Measurements from ENCODE around the gene GDPD5. TPM values are rescaled to one million over a fixed set of nuclear protein-coding genes. Genes with fewer than 3 reads are reported as not detected.
A peak's percentile ranks its signal among the peaks of the same experiment; 100 is the strongest.

The GDPD5 gene
- total RNA-seq, 1 donor from 2014 or later, result 18.3 TPM

DNA sequence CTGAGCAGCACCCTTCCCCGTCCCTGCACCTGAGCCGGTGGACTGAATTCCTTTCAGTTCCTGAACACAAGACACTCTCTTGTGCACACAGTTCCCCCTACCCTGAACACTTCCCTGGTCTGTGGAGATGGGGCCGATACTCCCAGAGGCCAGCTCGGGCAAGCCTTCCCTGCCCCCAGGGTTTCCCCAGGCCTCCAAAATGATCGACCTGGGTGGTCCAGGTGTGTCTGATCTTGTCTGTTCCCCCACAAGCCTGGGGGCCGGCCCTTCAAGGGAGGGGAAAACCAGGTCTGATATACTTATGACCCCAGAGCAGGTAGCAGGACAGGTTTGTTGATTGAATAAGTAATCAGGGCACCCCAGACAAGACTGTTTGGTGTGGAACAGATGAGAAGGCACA is 52.1 kb downstream of the GDPD5 start:
- no peak for DNase-seq (ENCODE audit: low read depth)

GRCh38 chr11:75472081-75472732 is 53.5 kb downstream of the GDPD5 start:
- DNase-seq (ENCODE audit: low read depth), result peak; percentile 44

DNA sequence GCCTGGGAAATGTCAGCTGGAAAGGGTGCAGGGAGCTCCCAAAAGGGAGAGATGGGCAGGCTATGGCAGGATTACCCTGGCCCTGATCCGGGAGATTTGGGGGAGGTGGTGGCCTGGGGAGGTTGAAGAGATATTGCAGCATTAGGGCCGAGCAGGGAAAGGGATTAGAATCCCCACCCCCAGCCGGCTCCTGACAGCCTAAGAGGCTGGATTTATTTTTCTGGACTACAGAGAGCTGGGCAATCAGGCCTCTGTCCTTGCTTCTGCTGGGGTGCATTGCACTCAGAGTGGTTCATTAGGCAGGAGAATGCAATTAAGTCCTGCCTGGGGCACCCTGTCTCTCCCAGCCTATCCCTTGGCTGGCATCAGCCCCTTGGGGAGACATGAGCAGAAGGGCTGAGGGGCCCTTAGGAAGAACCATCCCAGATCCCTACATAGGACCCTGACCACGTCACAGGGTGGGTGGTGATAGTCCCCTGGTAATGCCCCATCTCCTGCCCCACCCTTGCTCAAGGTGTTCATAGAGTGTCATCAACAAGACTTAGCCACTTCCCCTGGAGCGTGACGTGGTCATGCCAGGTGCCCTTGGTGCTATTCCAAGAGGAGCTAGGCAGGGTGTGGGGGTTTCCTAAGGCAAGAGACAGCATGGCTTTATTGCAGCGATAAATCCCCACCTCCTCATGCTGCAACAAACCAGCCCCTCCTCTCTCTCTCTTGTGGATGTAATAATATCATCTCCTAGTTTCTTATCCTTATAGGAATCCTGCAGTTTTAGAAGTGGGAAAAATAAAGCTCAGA is 54.4 kb downstream of the GDPD5 start:
- no peak for DNase-seq (ENCODE audit: low read depth)

DNA sequence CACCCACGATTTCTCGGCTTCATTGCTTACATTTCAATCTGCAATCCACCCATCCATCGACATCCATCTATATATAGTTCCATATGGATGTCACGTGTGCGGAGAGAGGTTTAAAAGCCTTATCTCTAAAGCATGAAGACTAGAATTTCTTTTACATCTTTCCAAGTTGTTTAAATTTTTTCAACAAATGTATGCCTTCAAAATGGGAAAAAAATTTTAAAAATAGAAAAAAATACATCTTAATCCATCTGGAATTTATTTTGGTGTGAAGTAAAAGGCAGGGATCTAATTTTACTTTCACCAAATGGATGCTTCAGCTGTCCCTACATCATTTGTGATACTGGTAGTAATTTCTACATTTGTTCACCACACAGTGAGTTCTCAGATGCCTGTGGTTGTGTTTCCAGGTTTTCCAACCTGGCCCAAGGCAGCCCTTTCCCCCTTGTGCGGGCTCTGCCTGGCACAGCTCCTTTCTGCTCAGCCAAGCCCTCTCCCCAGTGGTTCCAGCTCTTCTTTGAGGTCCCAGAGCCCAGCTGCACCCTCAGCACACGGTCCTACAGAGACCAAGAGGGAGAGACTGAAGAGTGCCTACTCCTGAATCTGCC is 55.2 kb downstream of the GDPD5 start:
- peak; percentile 66 for DNase-seq (ENCODE audit: low read depth)

DNA sequence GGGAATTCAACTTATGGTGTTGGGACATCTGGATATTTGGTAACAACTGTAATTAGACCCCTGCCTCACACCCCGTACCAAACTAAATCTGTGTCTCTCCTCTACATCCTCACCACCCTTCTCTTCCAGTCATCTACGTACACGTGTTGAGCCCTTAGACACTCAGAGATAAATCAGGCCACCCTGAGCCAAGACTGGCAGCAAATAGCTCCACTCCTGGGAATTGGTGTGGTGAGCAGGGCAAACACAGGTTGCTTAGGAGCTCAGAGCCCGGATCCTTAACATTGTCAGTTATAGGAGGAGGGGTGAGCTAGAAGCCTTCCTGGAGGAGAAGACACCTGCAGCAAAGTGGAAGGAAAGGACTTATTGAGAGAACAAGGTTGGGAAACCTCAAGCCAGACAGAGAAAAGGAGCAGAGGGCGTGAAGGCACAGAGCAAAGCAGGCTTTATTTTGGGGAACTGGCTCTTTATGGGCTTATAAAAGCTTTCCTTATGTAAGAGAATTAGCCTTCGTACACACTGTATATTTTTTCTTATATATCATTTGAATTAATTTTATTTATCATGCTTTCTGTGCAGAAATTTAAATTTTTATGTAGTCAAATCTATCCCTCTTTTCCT is 55.8 kb downstream of the GDPD5 start:
- no peak for DNase-seq (ENCODE audit: low read depth)

GRCh38 chr11:75468534-75469340 is 57.0 kb downstream of the GDPD5 start:
- DNase-seq (ENCODE audit: low read depth), result no peak

- DNase-seq (ENCODE audit: low read depth), result no peak
Observed at GRCh38 chr11:75467881-75468280, 57.9 kb downstream of the GDPD5 start.

DNA sequence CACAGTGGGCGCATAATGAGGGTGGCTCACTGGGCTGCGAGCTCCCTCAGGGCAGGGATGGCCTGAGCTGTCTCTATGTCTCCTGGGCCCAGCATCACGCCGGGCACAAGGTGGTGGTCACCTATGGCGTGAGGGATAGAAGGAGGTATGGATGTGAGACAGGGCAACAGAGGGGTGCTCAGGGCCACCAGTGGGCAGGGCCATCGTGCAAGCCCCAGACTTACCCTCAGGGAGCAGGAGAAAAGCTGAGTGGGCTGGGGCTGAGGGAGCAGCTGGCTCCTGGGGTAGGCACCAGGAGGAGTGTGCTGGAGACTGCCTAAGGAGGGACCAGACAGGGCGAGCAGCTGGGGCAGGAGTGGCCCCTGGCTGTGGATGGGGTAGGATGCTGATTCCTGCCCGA is 58.4 kb downstream of the GDPD5 start:
- DNase-seq (ENCODE audit: low read depth), result no peak

DNA sequence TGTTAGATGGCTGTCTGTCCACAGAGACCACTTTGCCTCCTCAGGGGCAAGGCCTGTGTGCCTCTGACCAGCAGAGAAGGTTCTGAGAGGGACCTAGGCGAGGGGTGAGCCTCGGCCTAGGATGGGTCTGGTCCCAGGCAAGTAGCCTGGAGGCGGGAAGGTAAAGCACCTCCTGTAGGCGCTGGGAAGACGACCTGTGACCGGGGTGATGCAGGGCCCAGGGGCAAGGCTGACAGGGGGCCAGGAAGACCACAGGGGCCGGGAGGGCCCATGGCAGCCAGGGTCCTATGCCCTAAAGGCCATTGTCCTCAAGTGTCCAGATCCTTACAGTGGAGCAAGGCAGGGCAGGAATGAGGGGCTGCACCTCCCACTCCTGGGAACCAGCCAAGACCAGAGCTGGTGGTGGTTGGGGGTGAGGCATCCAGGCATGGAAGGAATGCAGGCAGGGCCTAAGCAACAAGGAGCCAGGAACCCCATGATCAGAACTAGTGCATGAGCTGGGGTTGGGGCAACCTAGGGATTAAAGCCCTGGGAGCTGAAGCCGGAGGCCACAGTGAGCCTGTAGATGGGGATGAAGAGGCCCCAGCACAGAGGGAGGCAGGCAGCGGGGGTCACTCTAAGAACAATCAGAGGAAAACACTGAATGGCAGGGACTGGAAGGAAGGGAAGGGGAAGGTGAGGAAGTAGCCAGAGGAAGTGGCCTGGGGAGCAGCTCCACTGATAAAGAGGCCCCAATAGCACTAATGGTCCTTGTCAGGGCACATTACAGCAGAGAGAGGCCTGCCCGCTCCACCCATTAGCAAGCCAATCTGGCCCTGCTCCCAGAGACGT is 59.8 kb downstream of the GDPD5 start:
- peak; percentile 62 for DNase-seq (ENCODE audit: low read depth)

GRCh38 chr11:75463106-75463774 is 62.5 kb downstream of the GDPD5 start:
- DNase-seq (ENCODE audit: low read depth), result no peak

DNA sequence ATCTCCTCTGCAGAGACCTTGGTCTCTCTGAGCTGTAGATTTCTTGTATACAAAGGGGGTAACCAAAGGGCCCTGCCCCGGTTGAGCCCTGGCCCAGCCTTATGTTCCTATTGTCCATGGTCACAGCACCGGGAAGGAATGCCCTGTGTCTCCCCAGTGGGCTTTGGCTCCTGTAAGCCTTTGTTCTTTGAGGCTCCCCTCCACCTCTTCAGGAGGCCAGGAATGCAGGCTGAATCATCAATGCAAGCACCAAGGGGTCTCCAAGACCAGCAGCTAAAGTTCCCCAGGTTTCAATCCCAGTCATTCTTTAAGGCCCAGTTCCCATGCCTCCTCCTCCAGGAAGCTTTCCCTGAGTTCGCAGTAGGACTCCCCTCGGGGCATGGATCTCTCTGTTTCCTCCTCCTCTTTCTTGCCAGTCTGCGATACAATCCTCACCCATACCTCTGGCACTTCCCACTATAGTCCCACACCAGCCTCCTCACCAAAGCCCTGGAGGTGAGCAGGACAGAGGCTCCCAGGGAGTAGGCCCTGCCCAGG is 63.6 kb downstream of the GDPD5 start:
- DNase-seq (ENCODE audit: low read depth), result no peak

- DNase-seq (ENCODE audit: low read depth), result no peak
Observed at GRCh38 chr11:75461151-75461550, 64.6 kb downstream of the GDPD5 start.

- no peak for DNase-seq (ENCODE audit: low read depth)
Observed at GRCh38 chr11:75456596-75457183, 69.1 kb downstream of the GDPD5 start.

DNA sequence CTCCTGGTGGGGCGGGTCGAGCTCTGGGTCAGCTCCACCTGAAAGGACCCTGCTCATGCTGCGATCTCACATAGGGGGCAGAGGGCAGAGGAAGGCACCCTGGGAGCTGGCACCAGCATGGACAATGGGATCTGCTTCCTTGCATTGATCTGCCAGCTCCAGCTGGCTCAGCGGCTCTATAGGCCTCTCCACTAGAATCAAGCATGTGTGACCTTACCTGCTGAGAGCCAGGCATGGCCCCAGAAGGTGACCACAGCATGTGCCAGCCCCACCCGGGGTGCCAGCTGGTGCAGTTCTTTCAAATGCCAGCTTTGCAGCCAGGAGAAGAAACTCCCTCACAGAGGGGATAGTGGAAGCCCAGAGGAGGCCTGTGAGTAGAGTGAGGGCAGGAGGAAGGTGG is 70.8 kb downstream of the GDPD5 start:
- DNase-seq (ENCODE audit: low read depth), result no peak

GRCh38 chr11:75453916-75454655 is 71.7 kb downstream of the GDPD5 start:
- peak; percentile 45 for DNase-seq (ENCODE audit: low read depth)

DNA sequence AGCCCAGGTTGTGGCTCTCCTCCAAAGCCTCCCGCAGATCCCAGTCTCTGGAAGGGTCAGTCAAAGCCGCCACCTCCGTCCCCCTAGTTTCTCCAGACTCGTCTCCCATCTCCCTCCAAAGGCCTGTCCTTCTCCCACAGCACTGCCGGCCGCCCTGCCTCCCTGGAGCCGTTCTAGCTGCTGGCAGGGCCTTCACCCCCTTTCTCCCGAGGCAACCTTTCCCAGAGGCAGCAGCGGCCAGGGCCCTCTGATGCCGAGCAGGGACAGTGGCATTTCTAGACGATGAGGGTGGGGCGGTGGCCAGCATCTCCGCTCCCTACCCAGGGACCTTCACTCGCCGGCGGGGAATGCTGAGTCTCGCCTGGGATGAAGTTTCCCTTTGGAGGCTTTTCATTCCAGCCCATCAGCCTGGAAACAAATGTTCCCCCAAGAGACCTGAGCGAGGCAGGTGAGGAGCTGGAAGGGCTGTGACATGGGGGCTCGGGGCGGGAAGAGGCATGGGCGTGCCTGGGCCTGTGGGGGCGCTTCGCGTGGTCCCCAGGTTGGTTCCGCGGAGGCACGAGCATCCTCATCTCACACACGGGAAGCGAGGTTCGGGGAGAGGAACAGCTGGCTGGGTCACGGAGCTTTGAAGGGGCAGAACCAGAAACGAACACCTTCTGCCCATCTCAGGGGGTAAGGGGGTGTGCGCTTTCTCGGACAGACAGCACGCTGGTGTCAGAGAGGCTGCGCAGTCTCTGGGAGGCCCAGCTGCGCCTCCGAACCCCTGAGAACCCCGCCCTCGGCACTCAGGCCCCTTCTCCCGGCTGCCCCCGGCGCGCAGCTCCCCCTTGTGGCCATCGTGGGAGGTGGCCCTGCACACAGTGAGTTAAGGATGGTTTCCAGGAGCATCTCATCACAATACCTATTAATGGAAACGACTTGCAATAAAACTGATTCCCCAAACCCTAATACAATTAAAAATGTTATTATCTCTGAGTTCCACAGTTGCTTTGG is 74.6 kb downstream of the GDPD5 start:
- no peak for DNase-seq (ENCODE audit: low read depth)

DNA sequence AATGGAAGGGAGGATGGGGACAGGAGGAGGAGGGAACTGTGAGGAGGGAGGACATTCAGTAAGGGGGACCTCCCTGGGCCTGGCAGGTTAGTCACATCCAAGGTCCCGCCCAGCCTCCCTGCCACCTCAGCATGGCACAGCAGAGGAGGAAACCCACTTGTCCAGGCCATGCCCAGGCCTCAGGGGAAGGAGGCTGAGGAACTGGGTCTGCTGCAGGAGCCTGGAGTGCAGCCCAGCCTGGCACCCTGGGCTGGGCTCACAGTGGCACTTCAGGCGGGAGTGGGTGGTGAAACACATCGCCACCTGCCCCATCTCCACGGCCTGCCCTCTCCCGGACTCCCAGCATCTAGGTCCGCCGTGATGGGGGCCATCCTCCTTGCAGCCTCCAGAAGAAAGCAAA is 75.5 kb downstream of the GDPD5 start:
- DNase-seq (ENCODE audit: low read depth), result no peak

All from myocyte (in vitro differentiated cells).